Esophagus (tissue), 2 donors: ENCODE data around the gene AP3B1. TPM values are rescaled to one million over a fixed set of nuclear protein-coding genes. Genes with fewer than 3 reads are reported as not detected.

Experiments
- H3K27ac ChIP-seq, 2 donors: one replicate each; pipeline ENCODE4 v1.5.1; 2013; ENCODE audit warnings: low read depth in 2 of 2, mild to moderate bottlenecking in 2 of 2, inconsistent platforms in 1 of 2, low read length in 1 of 2, moderate library complexity in 1 of 2
- H3K27me3 ChIP-seq, 2 donors: one replicate each; pipeline ENCODE4 v1.6.1; 2013; ENCODE audit warnings: low read length in 2 of 2, control low read depth in 1 of 2, mild to moderate bottlenecking in 1 of 2; ENCODE audit not compliant: insufficient read depth in 2 of 2, control insufficient read depth in 1 of 2
- H3K36me3 ChIP-seq, 2 donors: one replicate each; pipeline ENCODE4 v1.6.1; 2013; ENCODE audit warnings: low read length in 1 of 2; ENCODE audit not compliant: control insufficient read depth in 2 of 2, insufficient read depth in 2 of 2
- H3K4me1 ChIP-seq, 2 donors: one replicate each; pipeline ENCODE4 v1.6.1; 2013; ENCODE audit warnings: low read length in 1 of 2; ENCODE audit not compliant: control insufficient read depth in 2 of 2, insufficient read depth in 2 of 2
- H3K4me3 ChIP-seq, 2 donors: one replicate each; pipeline ENCODE4 v1.5.1; 2013; ENCODE audit warnings: low read length in 2 of 2, mild to moderate bottlenecking in 2 of 2, low read depth in 1 of 2, moderate library complexity in 1 of 2
- H3K9me3 ChIP-seq, 2 donors: one replicate each; pipeline ENCODE4 v1.6.1; 2013; ENCODE audit warnings: mild to moderate bottlenecking in 2 of 2, low read depth in 1 of 2, low read length in 1 of 2, moderate library complexity in 1 of 2; ENCODE audit not compliant: control insufficient read depth in 2 of 2, insufficient read depth in 1 of 2
- WGBS, 2 donors: extraction: QIAGEN DNeasy Blood & Tissue Kit; methylation state at CpG; one replicate each; pipeline ENCODE4 v1.1.7; 2013; 5-methylcytosine and 5-hydroxymethylcytosine counted together
- polyA plus RNA-seq, 2 donors: library from polyadenylated mRNA; stranded (reverse); fragments of 200-250 nt; gene quantifications; one replicate each; pipeline ENCODE4 v1.2.3, GENCODE V29; 2013
- donor health status: healthy with polysubstance abuse.
- donor health status: Bipolar disorder and iron deficiency.

AP3B1 gene
- polyA plus RNA-seq, 2 donors = 26.1 to 39.1 TPM

DNA sequence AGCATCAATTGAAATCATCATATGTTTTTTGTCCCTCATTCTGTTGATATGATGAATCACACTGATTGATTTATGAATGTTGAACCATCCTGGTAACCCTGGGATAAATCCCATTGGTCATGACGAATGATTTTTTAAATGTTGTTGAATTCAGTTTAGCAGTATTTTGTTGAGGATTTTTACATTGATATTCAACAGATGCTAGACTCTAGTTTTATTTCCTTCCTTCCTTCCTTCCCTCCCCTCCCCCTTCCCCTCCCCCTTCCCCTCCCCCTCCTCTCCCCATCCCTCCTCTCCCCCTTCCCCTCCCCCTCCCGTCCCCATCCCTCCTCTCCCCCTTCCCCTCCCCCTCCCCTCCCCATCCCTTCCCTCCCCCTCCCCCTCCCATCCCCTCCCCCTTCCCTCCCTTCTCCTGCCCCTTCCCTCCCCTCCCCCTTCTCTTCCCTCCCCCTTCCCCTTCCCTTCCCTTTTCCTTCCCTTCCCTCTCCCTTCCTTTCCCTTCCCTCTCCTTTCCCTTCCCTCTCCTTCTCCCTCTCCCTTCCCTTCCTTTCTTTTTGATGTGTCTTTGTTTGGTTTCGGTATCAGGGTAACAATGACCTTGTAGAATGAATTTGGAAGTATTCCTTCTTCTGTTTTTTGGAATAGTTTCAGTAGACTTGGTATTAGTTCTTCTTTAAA lies 142.8 kb downstream of the AP3B1 start:
- Histone ChIP-seq H3K36me3 (peaks cover under 1 to 4% of the 10 kb centered on the region in 2 donors), H3K4me1 (no peaks in the 10 kb centered on the region), H3K27me3 (no peaks in the 10 kb centered on the region), H3K4me3 (no peak overlapping the region), H3K9me3 (no peaks in the 10 kb centered on the region), H3K27ac (no peak overlapping the region)
- WGBS, 2 donors = 93 to 97% methylated on average over 2 of the region's 3 CpGs

DNA sequence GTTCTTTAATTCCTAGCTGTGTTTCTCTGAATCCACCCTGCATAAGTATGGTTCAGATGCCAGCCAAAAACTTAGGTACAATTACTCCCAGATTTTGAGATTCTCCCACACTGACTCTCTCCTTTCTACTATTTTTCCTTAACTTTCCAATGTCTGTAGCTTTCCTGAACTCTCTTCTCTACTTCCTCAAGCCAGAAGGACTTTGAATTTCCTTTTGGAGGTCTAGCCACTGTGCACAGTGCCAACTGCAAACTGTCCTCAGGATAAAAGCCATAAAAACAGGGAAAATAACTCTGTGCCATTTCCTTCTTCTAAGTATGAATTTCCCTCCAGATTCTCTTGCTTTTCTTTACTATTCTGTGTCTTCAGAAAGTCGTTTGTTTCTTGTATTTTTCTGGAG lies 157.2 kb downstream of the AP3B1 start:
- Histone ChIP-seq H3K4me3 (no peak overlapping the region), H3K36me3 (peaks cover 0 to 3% of the 10 kb centered on the region in 2 donors), H3K27me3 (no peaks in the 10 kb centered on the region), H3K4me1 (no peaks in the 10 kb centered on the region), H3K27ac (no peak overlapping the region), H3K9me3 (no peaks in the 10 kb centered on the region)
- WGBS, 2 donors = 74 to 81% methylated on average over 1 of the region's 1 CpG

DNA sequence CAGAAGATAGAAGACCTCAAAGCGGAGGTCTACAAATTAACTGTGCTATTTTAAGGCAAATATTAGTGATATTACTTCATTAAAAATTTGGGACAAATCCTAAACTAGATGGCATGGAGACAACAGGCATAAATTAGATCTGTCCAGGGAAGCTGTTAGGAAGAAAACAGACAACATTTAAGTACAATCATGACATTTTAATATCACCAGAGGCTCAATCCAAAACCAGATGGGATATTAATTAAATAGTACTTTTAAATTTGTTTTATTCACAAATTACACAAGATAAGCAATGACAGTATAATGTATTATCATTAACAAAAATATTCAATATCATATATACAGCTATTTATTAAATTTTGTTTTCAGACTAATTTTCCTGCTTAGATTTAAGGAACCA lies 161.1 kb downstream of the AP3B1 start:
- H3K36me3 ChIP-seq = peaks cover 0 to 3% of the 10 kb centered on the region in 2 donors
- 95 to 100% methylated on average over 1 of the region's 1 CpG for WGBS, 2 donors

DNA sequence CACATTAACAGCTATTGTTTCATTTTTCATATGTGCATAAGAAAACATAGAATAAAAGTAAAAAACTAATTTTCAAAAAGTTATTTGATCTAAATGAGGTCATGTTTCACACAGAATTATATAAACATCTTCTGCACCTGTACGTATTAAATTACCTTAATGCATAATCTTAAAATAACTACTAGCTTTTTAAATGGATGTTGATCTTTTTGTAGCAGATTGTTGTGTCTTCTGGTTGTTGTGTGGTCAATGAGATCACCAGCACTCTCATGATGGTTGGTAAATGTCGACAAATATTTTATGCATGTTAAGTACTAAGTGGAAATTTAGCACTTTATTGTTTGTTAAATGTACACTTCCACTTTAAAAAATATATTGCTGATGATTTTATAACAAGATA lies 162.0 kb downstream of the AP3B1 start:
- no peaks in the 10 kb centered on the region for H3K4me1 ChIP-seq
- 94 to 95% methylated on average over 2 of the region's 2 CpGs for WGBS, 2 donors
- no peak overlapping the region for H3K27ac ChIP-seq
- no peak overlapping the region for H3K4me3 ChIP-seq
- no peaks in the 10 kb centered on the region for H3K9me3 ChIP-seq
- H3K27me3 ChIP-seq = no peaks in the 10 kb centered on the region
- H3K36me3 ChIP-seq = peaks cover 0 to 3% of the 10 kb centered on the region in 2 donors

More for the DNA sequence above, 161.1 kb downstream of the AP3B1 start:
- no peaks in the 10 kb centered on the region for H3K27me3 ChIP-seq
- H3K4me3 ChIP-seq = no peak overlapping the region
- H3K9me3 ChIP-seq = no peaks in the 10 kb centered on the region
- H3K4me1 ChIP-seq = no peaks in the 10 kb centered on the region
- H3K27ac ChIP-seq = no peak overlapping the region

DNA sequence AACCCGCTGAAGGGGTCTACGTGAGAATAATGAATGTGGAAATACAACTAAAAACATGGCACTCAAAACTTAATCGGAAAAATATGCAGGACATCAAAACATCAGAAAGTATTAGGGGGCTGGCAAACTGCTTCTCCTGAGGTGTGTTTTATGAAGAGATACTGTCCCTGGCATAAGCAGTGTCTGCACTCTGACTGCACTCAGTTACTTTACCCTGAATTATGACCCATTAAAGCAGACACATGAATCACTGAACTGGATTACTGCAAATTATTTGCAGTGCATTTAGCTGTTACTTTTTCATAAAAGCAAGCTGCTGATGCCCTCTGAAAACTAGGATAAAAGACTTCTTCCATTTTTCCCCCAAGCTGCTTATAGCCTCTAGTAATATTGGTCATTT lies 164.9 kb downstream of the AP3B1 start:
- H3K36me3 ChIP-seq = peaks cover 0 to 3% of the 10 kb centered on the region in 2 donors
- no peak overlapping the region for H3K27ac ChIP-seq
- 97 to 98% methylated on average over 3 of the region's 3 CpGs for WGBS, 2 donors
- no peaks in the 10 kb centered on the region for H3K27me3 ChIP-seq
- no peaks in the 10 kb centered on the region for H3K9me3 ChIP-seq
- H3K4me3 ChIP-seq = no peak overlapping the region
- H3K4me1 ChIP-seq = no peaks in the 10 kb centered on the region

DNA sequence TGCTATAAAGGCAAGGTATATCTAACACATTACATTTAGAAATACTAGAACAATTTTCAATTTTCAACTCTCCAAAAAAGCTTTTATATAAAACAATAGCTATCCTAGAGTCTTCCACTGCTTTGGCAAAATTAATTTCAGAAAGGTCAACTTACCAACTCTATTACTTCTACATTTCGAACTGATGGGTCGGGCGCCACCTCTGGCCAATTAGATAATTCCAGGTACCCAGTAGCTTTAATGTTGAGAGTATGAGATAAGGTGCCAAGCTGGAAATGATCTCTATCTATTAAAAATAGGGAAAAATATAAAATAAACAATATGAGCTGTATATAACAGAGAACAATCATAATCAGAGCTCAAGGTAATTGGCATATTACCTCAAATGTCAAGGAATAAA lies 166.6 kb downstream of the AP3B1 start:
- peaks cover 0 to under 1% of the 10 kb centered on the region in 2 donors for H3K36me3 ChIP-seq
- no peak overlapping the region for H3K4me3 ChIP-seq
- no peaks in the 10 kb centered on the region for H3K27me3 ChIP-seq
- H3K27ac ChIP-seq = no peak overlapping the region
- no peaks in the 10 kb centered on the region for H3K4me1 ChIP-seq
- 88 to 92% methylated on average over 3 of the region's 3 CpGs for WGBS, 2 donors
- H3K9me3 ChIP-seq = no peaks in the 10 kb centered on the region

DNA sequence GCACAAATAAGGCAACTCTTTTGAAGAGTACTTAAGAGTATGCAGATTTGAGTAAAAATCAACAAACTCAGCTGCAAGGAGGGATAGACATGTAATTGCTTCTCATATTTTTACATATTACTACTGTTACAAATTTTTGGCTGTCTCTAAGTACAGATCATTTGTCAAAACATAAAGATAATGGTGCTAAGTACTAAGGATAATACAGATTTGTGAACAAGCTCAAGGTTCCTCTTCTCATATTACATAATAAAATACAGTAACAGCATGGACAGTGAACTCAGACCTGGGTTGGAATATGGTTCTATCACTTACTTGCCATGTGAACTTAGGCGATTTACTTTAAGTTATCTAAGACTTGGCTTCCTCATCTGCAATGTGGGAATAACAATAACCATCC lies 168.0 kb downstream of the AP3B1 start:
- Histone ChIP-seq H3K4me3 (no peak overlapping the region), H3K27ac (no peak overlapping the region), H3K36me3 (no peaks in the 10 kb centered on the region), H3K9me3 (no peaks in the 10 kb centered on the region), H3K4me1 (no peaks in the 10 kb centered on the region), H3K27me3 (no peaks in the 10 kb centered on the region)
- 97 to 100% methylated on average over 1 of the region's 1 CpG for WGBS, 2 donors

DNA sequence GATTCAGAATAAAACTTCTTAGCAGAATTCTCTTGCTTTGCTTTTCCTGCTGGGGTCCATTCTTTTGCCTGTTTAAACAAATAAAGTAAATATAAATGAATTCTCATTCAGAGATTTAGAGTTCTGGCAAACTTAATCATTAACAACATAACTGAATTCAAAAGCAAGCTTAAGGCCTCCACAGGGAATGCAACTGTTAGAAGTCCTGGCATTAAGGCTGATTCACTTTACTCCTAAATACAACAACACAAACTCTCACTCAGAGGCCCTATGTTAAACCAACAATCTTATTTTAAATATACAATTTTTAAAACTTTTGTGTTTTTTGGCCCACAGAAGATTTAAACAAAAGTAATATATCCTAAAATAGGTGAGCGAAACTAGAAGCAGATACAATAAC lies 178.3 kb downstream of the AP3B1 start:
- Histone ChIP-seq H3K27ac (no peak overlapping the region), H3K36me3 (peaks cover 0 to 2% of the 10 kb centered on the region in 2 donors), H3K9me3 (no peaks in the 10 kb centered on the region), H3K4me3 (no peak overlapping the region), H3K27me3 (no peaks in the 10 kb centered on the region), H3K4me1 (no peaks in the 10 kb centered on the region)
- 97 to 100% methylated on average over 1 of the region's 1 CpG for WGBS, 2 donors

DNA sequence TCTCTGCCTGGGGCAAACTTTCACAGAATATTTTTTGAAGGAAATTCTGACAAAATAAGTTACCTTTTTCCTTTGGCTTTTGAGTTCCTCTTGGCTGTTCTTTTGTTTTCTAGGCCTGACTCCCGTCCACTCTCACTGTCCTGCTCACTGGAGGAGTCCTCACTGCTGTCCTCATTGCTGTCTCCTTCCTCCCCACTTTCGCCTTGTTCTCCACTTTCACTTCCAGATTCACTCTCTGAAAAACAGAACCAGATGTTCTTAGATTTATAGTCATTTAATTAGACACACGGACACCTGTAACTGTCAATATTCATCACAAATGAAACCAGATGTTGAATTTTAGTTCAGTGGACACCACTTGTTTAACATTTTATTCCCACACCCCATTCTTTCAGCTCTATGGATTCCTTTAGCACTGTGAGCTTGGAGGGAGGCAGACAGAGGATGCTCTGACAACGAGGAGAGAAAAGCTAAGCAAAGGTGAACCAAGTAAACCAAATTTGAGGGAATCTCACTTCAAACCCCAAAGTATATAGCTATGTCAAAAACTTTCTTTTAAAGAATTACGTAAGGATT lies 180.7 kb downstream of the AP3B1 start:
- H3K9me3 ChIP-seq = no peaks in the 10 kb centered on the region
- H3K27me3 ChIP-seq = no peaks in the 10 kb centered on the region
- H3K4me3 ChIP-seq = no peak overlapping the region
- no peaks in the 10 kb centered on the region for H3K4me1 ChIP-seq
- H3K36me3 ChIP-seq = peaks cover 0 to 2% of the 10 kb centered on the region in 2 donors
- 83 to 84% methylated on average over 5 of the region's 5 CpGs for WGBS, 2 donors
- H3K27ac ChIP-seq = no peak overlapping the region

DNA sequence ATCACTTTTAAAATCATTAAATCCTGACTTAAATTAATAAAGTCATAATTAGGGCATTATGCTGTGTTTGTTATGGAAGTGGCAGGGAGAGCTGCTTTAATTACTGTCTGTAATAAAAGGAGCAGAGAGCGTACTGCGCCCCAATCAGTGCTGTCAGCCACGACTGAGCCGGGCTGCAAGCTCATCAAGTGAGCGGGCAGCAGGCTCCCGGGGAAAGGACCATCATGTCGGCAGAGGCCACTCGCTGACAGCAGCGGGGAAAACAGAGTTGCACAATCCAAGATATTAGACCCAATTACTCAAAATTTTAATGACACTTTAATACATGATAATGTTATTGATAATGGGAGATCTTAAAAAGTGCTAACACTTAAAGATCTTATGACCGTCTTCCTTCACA lies 181.6 kb downstream of the AP3B1 start:
- H3K4me1 ChIP-seq = no peaks in the 10 kb centered on the region
- H3K4me3 ChIP-seq = no peak overlapping the region
- no peaks in the 10 kb centered on the region for H3K27me3 ChIP-seq
- 96% methylated on average over 10 of the region's 10 CpGs for WGBS, 2 donors
- peaks cover 0 to 2% of the 10 kb centered on the region in 2 donors for H3K36me3 ChIP-seq
- no peak overlapping the region for H3K27ac ChIP-seq
- no peaks in the 10 kb centered on the region for H3K9me3 ChIP-seq
